CD4-positive, alpha-beta T cell treated with Interleukin-21 for 1 hour (primary cell): ENCODE results near the gene KLHDC8A.

Experiments used
- DNase-seq: peaks from one replicate; pipeline ENCODE4 v3.0.0-alpha.2; 2020

The KLHDC8A gene

GRCh38 chr1:205343431-205344065 lies 13.2 kb downstream of the KLHDC8A start:
- DNase-seq = no peak

GRCh38 chr1:205342986-205343385 lies 13.7 kb downstream of the KLHDC8A start:
- DNase-seq = no peak

GRCh38 chr1:205340676-205341075 lies 16.0 kb downstream of the KLHDC8A start:
- no peak for DNase-seq

GRCh38 chr1:205339717-205340116 lies 17.0 kb downstream of the KLHDC8A start:
- DNase-seq = no peak

- no peak for DNase-seq
These were observed 17.5 kb downstream of the KLHDC8A start for GRCh38 chr1:205339197-205339702.

- DNase-seq = no peak
These were observed 18.7 kb downstream of the KLHDC8A start for GRCh38 chr1:205338011-205338410.

- no peak for DNase-seq
These were observed 19.2 kb downstream of the KLHDC8A start for GRCh38 chr1:205337481-205337880.

GRCh38 chr1:205335692-205336091 lies 21.0 kb downstream of the KLHDC8A start:
- DNase-seq = peak; percentile 80

- no peak for DNase-seq
These were observed 24.5 kb downstream of the KLHDC8A start for GRCh38 chr1:205332015-205332791.

GRCh38 chr1:205330150-205330549 lies 26.6 kb downstream of the KLHDC8A start:
- DNase-seq = no peak

- no peak for DNase-seq
These were observed 27.0 kb downstream of the KLHDC8A start for GRCh38 chr1:205329719-205330118.

GRCh38 chr1:205328476-205328875 lies 28.2 kb downstream of the KLHDC8A start:
- no peak for DNase-seq

- DNase-seq = no peak
These were observed 29.8 kb downstream of the KLHDC8A start for GRCh38 chr1:205326812-205327466.

GRCh38 chr1:205325334-205325884 lies 31.3 kb downstream of the KLHDC8A start:
- peak; percentile 78 for DNase-seq

- no peak for DNase-seq
These were observed 31.9 kb downstream of the KLHDC8A start for GRCh38 chr1:205324781-205325180.

GRCh38 chr1:205323794-205324193 lies 32.9 kb downstream of the KLHDC8A start:
- no peak for DNase-seq

GRCh38 chr1:205321959-205322283 lies 34.8 kb downstream of the KLHDC8A start:
- DNase-seq = no peak

GRCh38 chr1:205321162-205321958 lies 35.4 kb downstream of the KLHDC8A start, which contains the start of gene NUAK2:
NUAK2 (minus strand) TSS chr1:205321745; CDS start chr1:205321628, 117 bp downstream.
- DNase-seq = peak; percentile 88

- DNase-seq = peak; percentile 44
These were observed 37.4 kb downstream of the KLHDC8A start for GRCh38 chr1:205319081-205320018.

GRCh38 chr1:205318231-205318991 lies 38.3 kb downstream of the KLHDC8A start:
- no peak for DNase-seq
